Liver (tissue), 9 donors: ENCODE data around the gene WDR82. TPM values are rescaled to one million over a fixed set of nuclear protein-coding genes. Genes with fewer than 3 reads are reported as not detected.

Experiments used
- DNase-seq: peaks from one replicate; pipeline ENCODE4 v3.0.0-alpha.2; 2017; ENCODE audit warnings: low spot score
- H3K27ac ChIP-seq, 2 donors: one replicate each; pipeline ENCODE4 v1.7.0; 2013; ENCODE audit warnings: inconsistent platforms in 2 of 2, low read length in 2 of 2, control low read depth in 1 of 2, low read depth in 1 of 2, mild to moderate bottlenecking in 1 of 2
- H3K27me3 ChIP-seq, 4 donors: one replicate each; pipeline versions ENCODE4 v1.6.1 to v1.7.0; 2013; ENCODE audit warnings: low read length in 3 of 4, inconsistent platforms in 1 of 4, mild to moderate bottlenecking in 1 of 4, moderate library complexity in 1 of 4; ENCODE audit not compliant: control insufficient read depth in 4 of 4, insufficient read depth in 4 of 4
- H3K36me3 ChIP-seq, 4 donors: one replicate each; pipeline versions ENCODE4 v1.6.1 to v1.7.0; 2013; ENCODE audit warnings: low read length in 3 of 4, mild to moderate bottlenecking in 3 of 4, low read depth in 1 of 4, moderate library complexity in 1 of 4; ENCODE audit not compliant: control insufficient read depth in 4 of 4, insufficient read depth in 3 of 4
- H3K4me1 ChIP-seq, 4 donors: one replicate each; pipeline versions ENCODE4 v1.6.1 to v1.7.0; 2013; ENCODE audit warnings: low read length in 3 of 4, mild to moderate bottlenecking in 3 of 4, moderate library complexity in 1 of 4; ENCODE audit not compliant: control insufficient read depth in 4 of 4, insufficient read depth in 4 of 4
- H3K4me3 ChIP-seq, 3 donors: one replicate each; pipeline versions ENCODE4 v1.6.1 to v1.7.0; 2013; ENCODE audit warnings: low read length in 3 of 3, control low read depth in 1 of 3, low read depth in 1 of 3, mild to moderate bottlenecking in 1 of 3
- H3K9ac ChIP-seq, 2 donors: one replicate each; pipeline ENCODE4 v1.7.0; 2013; ENCODE audit warnings: low read length in 2 of 2, mild to moderate bottlenecking in 2 of 2, moderate library complexity in 2 of 2, control low read depth in 1 of 2, low read depth in 1 of 2
- H3K9me3 ChIP-seq, 4 donors: one replicate each; pipeline versions ENCODE4 v1.6.1 to v1.7.0; 2013; ENCODE audit warnings: low read length in 3 of 4; ENCODE audit not compliant: control insufficient read depth in 4 of 4
- CTCF ChIP-seq: fragments of 150-350 bp; IDR thresholded peaks from 2 replicates; pipeline ENCODE4 v1.5.1; 2017; ENCODE audit warnings: improper control_type of control experiment, low read depth, low read length; ENCODE audit not compliant: missing input control
- EGR1 ChIP-seq, 2 donors: IDR thresholded peaks; 2 replicates each; pipeline ENCODE4 v1.6.1; 2016 to 2018; ENCODE audit warnings: antibody characterized with exemption in 2 of 2, low read depth in 2 of 2
- FOXA1 ChIP-seq: IDR thresholded peaks from 2 replicates; pipeline ENCODE4 v1.6.1; 2016; ENCODE audit warnings: antibody characterized with exemption
- FOXA2 ChIP-seq: IDR thresholded peaks from 2 replicates; pipeline ENCODE4 v1.6.1; 2016; ENCODE audit warnings: antibody characterized with exemption
- GABPA ChIP-seq, 2 donors: IDR thresholded peaks in 1 of 2; conservative IDR thresholded peaks in 1 of 2; 2 replicates each; pipeline ENCODE4 v1.6.1; 2016; ENCODE audit warnings: antibody characterized with exemption in 2 of 2, mild to moderate bottlenecking in 1 of 2, moderate library complexity in 1 of 2
- HNF4A ChIP-seq, 2 donors: conservative IDR thresholded peaks; 2 replicates each; pipeline ENCODE4 v1.6.1; 2016; ENCODE audit warnings: antibody characterized with exemption in 2 of 2, mild to moderate bottlenecking in 2 of 2
- HNF4G ChIP-seq: IDR thresholded peaks from 2 replicates; pipeline ENCODE4 v1.6.1; 2016; ENCODE audit warnings: antibody characterized with exemption
- JUND ChIP-seq, 2 donors: IDR thresholded peaks; 2 replicates each; pipeline ENCODE4 v1.6.1; 2016; ENCODE audit warnings: antibody characterized with exemption in 2 of 2
- MAX ChIP-seq: IDR thresholded peaks from 2 replicates; pipeline ENCODE4 v1.6.1; 2016; ENCODE audit warnings: antibody characterized with exemption
- NR2F2 ChIP-seq: IDR thresholded peaks from 2 replicates; pipeline ENCODE4 v1.6.1; 2016; ENCODE audit warnings: antibody characterized with exemption
- RAD21 ChIP-seq, 2 donors: IDR thresholded peaks; 2 replicates each; pipeline ENCODE4 v1.6.1; 2016; ENCODE audit warnings: antibody characterized with exemption in 2 of 2, mild to moderate bottlenecking in 2 of 2
- REST ChIP-seq: IDR thresholded peaks from 2 replicates; pipeline ENCODE4 v1.6.1; 2016; ENCODE audit warnings: antibody characterized with exemption, mild to moderate bottlenecking
- RXRA ChIP-seq, 2 donors: IDR thresholded peaks; 2 replicates each; pipeline ENCODE4 v1.6.1; 2017 to 2018; ENCODE audit warnings: antibody characterized with exemption in 2 of 2, mild to moderate bottlenecking in 1 of 2
- SP1 ChIP-seq: IDR thresholded peaks from 2 replicates; pipeline ENCODE4 v1.6.1; 2018; ENCODE audit warnings: antibody characterized with exemption, mild to moderate bottlenecking
- TAF1 ChIP-seq: conservative IDR thresholded peaks from 2 replicates; pipeline ENCODE4 v1.6.1; 2016; ENCODE audit warnings: antibody characterized with exemption, mild to moderate bottlenecking
- YY1 ChIP-seq: IDR thresholded peaks from 2 replicates; pipeline ENCODE4 v1.6.1; 2016; ENCODE audit warnings: antibody characterized with exemption, mild to moderate bottlenecking
- ZBTB33 ChIP-seq: IDR thresholded peaks from 2 replicates; pipeline ENCODE4 v1.6.1; 2016; ENCODE audit warnings: antibody characterized with exemption
- WGBS: extraction: QIAGEN DNeasy Blood & Tissue Kit; methylation state at CpG from one replicate; pipeline ENCODE4 v1.1.7; 2013; 5-methylcytosine and 5-hydroxymethylcytosine counted together
- polyA plus RNA-seq, 2 donors: library from polyadenylated mRNA; stranded (reverse) in 1 of 2; unstranded in 1 of 2; fragments of 200-250 nt in 1 of 2; fragments of >200 nt in 1 of 2; fragmentation: Nextera tagmentation in 1 of 2; extraction: Ambion mirVana in 1 of 2; gene quantifications; one replicate each; pipeline versions ENCODE4 v1.2.1 to v1.2.3, GENCODE V29; 2013 to 2015
- total RNA-seq, 2 donors: library from RNA; depleted of rRNA; stranded (reverse); fragments of >200 nt; gene quantifications; one replicate each; pipeline ENCODE4 v1.2.3, GENCODE V29; 2014
- TF ChIP-seq, protein P1 (sequence below): IDR thresholded peaks from 2 replicates; pipeline ENCODE4 v1.6.1; 2016; ENCODE audit warnings: antibody characterized with exemption
- donor health status: healthy.
- donor health status: healthy.
- donor health status: healthy.
- donor health status: healthy.
- donor health status: healthy.

The WDR82 gene
- total and polyA plus RNA-seq, 4 donors, result 4.3 to 44.3 (median 25.5) TPM

- 1% methylated on average over 92 of the region's 92 CpGs for WGBS
Observed at GRCh38 chr3:52238761-52239701, 39.4 kb downstream of the WDR82 start, which contains the start of gene TWF2. Gene TWF2 (minus strand): TSS chr3:52239158. CDS start chr3:52239016, 142 bp downstream.

More at GRCh38 chr3:52238761-52239701, 39.4 kb downstream of the WDR82 start, which contains the start of gene TWF2:
- no peaks in the 10 kb centered on the region for H3K27me3 ChIP-seq
- H3K36me3 ChIP-seq, result no peaks in the 10 kb centered on the region
- no peaks in the 10 kb centered on the region for H3K9me3 ChIP-seq
- H3K4me1 ChIP-seq, result peaks cover 15 to 60% (median 40%) of the 10 kb centered on the region in 4 donors
- H3K27ac ChIP-seq, result peak within 1 kb of the TSS; percentile 88 to 90
- no peak for TF ChIP-seq REST
- TF ChIP-seq RXRA (IDR thresholded peaks at IDR 0.05), result no peak
- TF ChIP-seq, protein P1, sequence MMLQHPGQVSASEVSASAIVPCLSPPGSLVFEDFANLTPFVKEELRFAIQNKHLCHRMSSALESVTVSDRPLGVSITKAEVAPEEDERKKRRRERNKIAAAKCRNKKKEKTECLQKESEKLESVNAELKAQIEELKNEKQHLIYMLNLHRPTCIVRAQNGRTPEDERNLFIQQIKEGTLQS, result no peak
- TF ChIP-seq EGR1 (IDR thresholded peaks at IDR 0.05; ENCODE audit: low read depth in 2 of 2), result no peak
- TF ChIP-seq HNF4A (conservative IDR thresholded peaks at IDR 0.05), result no peak
- TF ChIP-seq ZBTB33, result no peak
- no peak for TF ChIP-seq SP1
- TF ChIP-seq GABPA (IDR thresholded peaks at IDR 0.05 in 1 of 2, conservative IDR thresholded peaks at IDR 0.05 in 1 of 2), result no peak
- TF ChIP-seq NR2F2, result no peak
- peak; percentile 11 to 48 for TF ChIP-seq RAD21 (IDR thresholded peaks at IDR 0.05)
- TF ChIP-seq FOXA1, result no peak
- TF ChIP-seq YY1, result peak; percentile 75
- TF ChIP-seq FOXA2, result no peak
- peak; percentile 15 for TF ChIP-seq CTCF
- TF ChIP-seq TAF1, result no peak
- no peak for TF ChIP-seq MAX
- TF ChIP-seq HNF4G, result no peak
- no peak for TF ChIP-seq JUND (IDR thresholded peaks at IDR 0.05)
- H3K4me3 ChIP-seq, result peak within 1 kb of the TSS; percentile 65 to 82 (median 72)
- H3K9ac ChIP-seq, result peak within 1 kb of the TSS; percentile 29 to 55
- peak; percentile 81 for DNase-seq
